GM18907 (cell line): Measurements from ENCODE around the gene MEN1.
A peak's percentile ranks its signal among the peaks of the same experiment; 100 is the strongest.

Source experiments
- ATAC-seq: cut with Tn5 transposase; IDR thresholded peaks from one replicate; pipeline ENCODE4 v1.9.1; 2021; ENCODE audit warnings: mild to moderate bottlenecking, moderate library complexity; ENCODE audit not compliant: unreplicated experiment

MEN1 gene

DNA sequence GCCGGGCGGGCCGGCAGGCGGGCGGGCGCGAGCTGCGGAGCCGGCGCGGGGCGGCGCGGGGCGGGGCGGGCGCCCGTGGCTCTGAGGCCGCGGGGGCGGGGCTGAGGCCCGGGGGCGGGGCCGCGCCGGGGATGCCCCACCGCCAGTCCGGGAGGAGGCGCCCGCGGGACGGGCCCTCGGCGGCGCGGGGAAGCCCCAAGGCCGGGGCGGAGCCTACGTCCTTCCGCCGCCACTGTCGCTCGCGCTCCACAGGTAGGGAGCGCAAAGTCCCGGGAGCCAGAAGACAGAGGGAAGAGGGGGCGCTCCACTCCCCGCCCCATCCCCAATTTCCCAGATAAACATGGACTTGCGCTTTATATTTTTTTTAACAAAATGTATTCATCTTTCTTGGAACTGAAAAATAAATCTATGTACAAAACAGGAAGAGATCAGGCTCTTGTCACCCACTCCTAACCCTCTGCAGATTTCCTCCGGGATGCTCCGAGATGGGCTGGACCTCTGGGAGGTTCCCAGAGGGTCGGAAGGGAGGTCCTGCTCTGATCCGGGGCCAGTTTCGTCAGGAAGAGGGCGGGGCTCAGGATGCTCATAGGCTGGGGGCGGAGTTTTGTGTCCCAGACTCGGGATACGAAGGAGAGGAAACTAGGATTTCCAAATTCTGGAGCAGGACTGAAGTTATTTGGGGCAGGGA is 7.0 kb downstream of the MEN1 start, which contains the start of gene MAP4K2:
Gene MAP4K2, minus strand, starts transcription at position 57 of the 688 bp plus-strand sequence. CDS start 65 bp downstream, outside the sequence.
- ATAC-seq, result peak; percentile 53

DNA sequence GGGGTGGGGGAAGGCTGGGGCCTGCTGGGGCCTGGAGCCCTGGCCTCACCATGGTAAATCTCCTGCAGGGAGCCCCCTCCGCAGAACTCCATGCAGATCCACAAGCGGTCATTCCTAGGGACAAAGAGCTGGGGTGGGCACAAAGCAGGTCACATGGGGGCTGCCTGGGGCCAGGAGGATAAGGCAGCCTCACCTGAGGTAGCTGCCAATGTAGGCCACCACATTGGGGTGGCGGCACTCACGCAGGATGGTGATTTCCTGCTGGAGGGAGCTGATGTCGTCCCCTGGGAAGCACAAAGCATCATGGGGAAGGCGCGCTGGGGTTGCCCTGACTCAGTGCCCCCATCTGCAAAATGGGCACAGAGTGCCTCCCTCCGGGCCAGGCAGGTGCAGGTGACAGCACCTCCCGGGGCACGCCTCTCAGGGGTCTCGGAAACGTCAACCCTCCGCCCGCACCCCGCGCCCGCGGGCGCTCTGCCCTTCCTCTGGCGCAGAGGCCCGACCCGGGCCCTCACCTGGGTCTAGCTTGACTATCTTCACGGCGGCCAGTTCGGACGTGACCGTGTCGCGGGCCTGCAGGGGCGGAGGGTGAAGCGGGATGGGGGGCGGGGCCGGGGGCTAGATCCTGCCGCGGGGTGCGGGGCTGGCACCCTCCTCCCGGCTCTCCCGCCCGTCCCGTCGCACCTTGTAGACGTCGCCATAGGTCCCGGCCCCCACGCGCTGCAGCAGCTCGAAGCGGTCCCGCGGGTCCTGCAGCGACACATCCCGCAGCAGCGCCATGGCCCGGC is 7.8 kb downstream of the MEN1 start:
- ATAC-seq, result peak; percentile 18

DNA sequence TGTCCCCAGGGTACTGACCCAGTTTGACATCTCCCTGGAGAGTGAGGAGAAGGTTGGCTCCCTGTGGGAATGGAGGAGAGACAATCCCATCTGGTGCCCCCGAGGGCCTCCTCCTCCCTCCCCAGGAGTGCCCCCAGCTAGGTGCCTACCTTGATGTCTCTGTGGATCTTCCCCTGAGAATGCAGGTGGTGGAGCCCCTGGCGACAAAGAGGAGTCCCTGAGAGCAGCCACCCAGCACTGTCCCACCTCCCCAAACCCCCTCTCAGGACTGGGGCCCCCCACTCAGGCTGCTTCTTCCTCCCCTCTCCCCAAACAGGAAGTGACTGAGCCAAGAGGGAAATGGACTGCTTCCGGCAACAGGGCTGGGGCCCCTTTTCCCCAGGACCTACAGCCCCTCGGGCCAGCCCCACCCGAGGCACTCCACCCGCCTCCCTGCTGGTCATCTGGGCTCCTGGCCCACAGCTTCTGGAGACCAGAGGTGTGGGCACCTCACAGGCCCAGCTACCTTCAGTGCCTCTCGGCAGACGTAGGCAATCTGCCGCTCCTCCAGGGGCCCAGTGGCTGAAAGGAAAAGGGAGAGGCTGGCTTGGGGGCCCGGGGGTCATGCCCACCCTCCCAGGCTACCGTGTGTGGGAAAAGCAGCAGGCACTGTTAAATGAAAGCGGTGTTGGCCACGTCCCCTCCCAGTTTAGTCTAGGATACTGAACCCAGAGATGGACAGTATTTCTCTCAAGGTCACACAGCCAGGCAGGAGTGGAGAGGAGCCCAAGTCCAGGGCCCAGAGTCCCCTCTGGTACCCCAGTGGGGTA is 8.6 kb downstream of the MEN1 start:
- no peak for ATAC-seq

DNA sequence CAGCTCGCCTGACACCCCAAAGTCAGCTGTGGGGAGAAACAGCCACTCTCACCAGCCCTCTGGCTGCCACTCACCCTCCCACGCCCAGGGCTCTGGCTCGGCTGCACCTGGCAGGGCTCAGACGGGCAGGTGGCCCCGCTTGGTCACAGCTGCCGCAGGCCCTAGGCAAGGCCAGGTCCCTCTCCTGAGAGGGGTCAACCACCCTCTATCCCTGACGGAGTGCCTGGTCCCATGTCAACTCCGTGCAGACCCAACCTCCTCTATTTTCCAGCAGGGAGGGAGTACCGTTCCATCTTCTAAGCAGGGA is 9.2 kb downstream of the MEN1 start:
- ATAC-seq, result no peak

DNA sequence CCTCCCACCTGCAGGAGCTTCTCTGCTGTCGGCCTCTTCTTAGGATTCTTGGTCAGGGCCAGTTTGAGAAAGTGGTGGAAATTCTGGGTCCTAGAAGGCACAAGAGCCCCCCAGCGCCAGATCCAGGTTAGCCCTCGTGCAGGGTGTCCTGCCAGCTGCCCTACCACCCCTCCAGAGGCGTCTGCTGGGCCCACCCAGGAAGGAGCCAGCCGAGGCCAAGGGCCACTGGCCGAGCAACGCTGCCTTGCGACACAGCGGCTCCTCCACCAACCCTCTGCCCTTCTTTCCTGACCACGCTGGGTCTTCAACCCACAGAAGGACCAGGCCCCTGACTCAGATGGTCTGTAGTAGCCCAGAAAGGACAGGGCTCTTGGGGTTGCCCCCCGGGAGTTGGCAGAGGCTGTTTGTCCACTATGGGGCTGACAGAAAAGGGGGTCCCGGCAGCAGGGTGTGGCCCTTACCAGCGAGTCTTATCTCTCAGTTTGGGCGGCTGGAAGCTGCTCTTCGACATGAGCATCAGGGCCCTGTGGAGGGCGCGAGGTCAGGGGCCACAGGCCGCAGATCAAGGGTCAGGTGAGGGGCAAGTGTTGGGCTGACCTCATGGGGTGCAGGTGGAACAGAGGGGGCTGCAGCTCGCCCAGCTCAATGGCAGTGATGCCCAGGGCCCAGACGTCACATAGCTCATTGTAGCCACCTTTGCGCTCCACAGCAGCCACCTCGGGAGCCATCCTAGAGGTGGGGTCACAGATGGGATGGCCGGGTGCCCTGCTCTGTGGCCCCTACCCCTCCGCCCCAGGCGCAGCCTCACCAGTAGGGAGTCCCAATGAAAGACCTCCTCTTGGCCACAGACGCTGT is 9.8 kb downstream of the MEN1 start:
- ATAC-seq, result no peak

DNA sequence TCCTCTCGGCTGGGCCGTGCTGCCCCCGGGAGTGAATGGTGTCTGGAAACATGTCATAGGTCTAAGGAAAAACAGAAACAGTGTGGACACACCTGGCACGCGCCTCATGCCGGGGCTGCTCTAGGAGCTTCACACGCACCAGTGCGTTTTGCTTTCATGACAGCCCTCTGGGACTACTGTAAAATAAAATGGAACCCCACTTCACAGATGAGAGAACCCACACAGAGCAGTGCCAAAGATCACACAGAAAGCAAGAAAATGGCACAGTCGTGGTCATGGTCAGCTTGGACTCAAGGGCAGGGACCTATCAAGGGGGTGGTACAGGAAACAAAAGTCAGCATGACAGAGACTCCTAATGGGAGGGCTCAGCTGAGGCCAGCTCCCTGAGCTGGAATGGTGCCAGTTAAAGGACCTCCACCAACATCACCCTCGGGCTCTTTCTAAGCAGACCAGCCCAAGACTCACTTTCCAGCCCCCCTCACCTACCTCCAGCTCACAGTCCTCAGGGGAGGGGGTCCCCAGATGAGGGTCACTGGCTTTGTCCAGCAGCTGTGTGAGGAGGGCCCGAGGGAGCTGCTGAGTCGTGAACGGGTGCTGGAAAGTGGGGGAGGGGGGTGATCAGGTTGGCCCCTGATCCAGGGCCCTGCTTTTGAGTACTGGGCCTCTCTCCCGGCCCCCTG is 10.6 kb downstream of the MEN1 start:
- ATAC-seq, result no peak

DNA sequence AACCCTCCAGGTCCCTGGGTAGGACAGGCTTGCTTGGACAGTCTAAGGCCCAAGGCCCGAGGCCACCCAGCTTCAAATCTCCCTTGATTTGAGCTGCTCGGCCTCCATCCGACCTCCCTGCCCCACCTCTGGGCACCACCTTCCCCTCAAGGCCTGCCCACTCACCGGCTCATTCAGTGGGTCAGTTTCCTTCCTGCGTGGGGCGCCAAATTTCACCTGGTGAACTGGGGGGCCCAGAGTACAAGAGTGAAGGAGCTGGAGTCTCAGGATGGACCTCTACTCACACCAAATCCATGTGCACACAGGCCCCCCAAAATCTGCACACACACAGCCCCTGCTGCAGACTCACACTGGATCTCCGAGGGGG is 11.1 kb downstream of the MEN1 start:
- no peak for ATAC-seq

DNA sequence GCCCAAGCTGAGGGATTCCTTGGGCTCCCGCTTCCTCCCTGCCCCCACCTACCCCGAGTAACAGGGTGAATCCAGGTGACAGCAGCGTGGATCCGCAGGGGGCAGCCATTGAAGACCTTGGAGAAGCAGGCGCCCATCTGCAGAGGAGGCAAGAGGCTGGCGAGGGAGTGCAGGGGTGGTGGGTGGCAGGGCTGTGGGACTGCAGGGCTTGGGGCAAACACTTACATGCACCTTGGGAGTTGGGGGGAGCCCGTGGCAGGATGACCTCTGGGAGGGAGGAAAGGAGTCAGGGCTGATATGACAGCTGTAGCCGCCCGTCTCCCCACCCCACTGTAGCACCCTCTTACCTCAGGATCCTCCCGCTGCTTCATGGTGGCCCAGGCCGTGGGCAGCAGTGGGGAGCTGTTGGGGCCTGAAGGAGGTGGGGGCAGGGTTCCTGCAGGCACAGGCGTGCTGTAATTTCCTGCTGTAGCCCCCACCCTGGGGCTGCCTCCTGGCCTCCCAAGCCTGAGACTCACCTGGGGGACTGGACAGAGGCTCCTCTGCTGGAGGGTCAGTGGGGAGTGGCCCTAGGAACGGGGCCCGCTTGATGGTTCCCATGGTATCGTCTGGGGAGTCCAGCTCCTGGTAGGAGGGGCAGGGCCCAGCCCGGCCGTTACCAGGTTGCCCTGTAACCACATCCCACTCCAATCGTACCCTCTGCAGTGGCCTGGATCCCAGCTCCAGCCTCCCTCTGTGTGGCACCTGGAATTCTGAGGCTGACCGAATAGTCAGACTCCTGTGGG is 13.4 kb downstream of the MEN1 start:
- ATAC-seq, result no peak

DNA sequence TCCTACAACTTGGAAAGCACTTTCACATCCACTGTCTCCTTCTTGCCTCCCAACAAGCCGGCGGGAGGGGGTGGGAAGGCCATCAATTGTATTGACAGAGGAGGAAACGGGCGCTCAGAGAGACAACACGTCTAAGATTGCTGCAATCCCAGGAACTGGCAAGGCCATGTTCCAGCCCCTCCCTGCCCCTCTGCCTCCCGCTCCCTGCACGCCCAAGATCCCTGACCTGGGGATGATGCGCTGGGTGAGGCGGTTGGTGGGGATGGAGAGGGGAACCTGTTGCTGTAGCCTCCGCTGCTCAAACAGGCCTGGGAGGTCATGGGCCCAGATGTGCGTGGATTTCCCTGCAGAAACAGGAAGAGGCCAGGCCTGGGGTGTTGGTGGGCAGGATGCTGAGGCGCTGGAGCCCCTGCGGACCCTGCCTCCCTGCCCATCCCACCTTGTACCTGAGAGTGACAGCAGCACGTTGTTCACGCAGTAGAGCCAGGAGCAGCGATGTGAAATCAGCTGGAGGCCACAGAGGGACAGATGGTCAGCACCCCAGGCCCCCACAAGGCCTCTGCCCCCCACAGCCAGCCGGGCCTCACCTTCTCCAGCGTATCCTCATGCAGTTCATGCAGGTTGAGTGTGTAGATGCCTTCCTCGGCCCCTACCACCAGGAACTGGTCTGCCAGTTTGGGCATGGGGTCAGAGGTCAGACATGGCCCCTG is 14.1 kb downstream of the MEN1 start:
- ATAC-seq, result no peak

DNA sequence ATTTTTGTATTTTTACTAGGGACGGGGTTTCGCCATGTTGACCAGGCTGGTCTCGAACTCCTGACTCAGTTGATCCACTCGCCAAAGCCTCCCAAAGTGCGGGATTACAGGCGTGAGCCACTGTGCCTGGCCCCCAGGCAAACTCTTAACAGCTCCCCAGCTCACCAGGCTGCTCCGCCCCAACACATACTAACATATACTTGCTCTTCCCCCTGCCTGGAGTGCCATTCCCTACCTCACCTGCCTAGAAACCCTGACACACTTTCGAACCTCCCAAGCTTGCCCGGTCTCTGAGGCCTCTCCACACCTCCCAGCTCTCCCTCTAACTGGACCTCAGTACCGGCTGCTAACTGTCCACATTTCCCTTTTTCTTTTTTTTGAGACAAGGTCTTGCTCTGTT is 15.8 kb downstream of the MEN1 start:
- no peak for ATAC-seq

DNA sequence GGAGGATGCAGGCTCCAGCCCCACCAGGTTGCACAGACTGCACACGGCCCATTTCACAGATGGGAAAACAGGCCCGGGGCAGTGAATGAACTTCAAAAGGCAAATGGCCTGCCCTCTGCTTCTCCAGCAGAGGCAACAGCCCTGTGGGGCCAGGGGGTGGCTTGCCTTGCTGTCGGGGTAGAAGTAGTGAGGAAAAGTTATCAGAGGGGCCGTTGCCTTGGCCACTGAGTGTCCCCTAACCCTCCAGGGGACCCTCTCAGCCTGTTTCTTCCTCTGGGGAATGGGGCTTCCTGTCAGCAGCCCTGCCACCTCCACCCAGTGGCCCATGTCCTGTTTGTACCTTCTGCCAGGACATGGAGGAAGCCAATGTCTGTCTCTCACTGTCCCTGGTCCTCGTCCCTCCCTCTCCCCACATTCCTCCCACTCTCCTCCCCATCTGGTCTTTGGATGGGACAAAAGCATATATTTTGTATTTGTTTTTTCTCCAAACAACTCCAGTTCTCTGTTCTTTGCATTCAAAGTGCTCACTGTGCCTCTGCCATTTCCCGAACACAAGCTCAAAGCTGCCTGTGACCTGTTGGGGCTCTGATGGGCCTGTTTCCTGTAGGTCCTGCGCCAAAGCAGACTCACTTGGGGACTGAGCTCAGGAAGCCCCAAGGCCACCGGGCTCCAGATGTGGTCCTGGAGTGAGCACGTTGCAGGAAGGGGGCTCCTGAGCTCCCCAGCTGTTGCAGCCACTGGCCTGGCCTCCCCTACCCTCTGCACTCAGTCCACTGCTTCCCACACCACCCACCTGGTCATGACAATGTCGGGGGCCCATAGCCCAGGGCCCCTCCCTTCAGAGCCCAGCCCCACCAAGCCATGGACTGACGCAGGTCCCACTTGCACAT is 16.8 kb downstream of the MEN1 start:
- ATAC-seq, result no peak

DNA sequence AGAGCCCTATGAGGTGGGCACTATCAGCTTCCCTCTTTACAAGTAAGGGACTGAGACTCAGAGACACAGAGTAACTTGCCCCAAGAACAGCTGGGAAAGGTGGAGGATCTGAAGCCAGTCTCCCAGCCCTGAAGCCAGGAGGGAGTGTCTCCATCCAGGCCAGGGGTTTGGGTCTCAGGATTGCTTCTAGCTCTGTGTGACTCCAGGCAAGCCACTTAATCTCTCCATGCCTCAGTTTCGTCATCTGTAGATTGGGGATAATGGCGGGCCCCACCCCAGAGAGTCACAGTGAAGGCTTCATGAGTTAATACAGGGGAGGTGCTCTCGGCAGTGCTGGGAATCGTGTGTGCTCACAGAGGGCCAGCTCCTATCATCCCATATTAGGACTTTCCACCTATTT is 17.9 kb downstream of the MEN1 start:
- ATAC-seq, result no peak

DNA sequence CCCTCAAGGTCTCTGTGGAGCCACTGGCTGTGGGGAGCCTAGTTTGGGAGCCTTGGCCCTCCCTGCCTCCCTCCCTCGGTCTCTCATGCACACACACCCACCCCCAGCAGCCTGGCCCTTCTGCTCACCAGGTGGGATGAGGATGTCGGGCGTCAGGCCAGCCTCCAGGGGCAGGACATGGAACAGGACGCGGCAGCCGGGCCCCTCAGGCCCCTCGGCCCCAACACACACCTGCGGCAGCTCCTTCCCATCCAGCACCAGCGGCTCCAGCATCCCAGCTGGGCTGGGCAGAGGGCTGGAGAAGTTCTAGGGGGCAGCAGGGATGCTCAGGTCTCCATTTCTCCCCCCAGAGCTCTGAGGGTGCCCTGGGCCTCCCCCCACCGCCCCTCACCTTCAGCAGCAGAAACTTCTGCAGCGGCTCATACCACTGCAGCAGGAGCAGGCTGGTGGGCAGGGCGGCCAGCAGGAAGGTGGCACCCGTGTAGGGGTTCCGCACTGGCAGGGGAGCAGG is 18.5 kb downstream of the MEN1 start:
- no peak for ATAC-seq

DNA sequence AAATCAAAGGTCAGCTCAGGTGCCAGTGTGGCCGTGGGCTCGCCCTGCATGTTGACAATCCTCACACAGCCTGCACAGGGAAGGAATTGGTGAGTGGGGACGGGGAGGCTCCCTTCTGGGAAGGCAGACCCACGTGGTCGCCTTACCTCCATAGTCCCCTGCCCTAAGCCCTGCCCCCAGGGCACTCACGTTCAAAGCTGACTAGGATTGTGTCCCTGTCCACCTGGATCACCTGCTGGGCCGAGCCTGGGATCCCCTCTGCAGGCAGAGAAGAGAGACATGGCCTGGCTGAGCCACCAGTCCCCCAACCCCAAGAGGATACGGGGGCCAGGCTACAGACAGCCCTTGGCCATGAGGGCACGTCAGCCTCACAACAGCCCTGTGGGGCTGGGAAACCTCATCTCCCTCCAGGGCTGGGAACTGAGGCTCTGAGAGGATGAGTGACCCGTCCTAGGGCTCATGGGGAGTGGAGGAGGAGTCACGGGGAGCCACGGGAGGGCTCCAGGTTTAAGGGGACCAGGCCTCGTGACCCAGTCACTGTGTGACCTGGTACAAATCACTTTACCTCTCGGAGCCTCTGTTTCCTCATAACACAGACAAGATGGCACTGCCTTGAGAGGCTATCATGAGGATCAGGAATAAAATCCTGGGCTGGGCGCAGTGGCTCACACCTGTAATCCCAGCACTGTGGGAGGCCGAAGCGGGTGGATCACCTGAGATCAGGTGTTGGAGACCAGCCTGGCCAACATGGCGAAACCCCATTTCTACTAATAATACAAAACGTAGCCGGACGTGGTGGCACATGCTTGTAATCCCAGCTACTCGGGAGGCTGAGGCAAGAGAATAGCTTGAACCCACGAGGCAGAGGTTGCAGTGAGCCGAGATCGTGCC is 19.9 kb downstream of the MEN1 start:
- ATAC-seq, result no peak

DNA sequence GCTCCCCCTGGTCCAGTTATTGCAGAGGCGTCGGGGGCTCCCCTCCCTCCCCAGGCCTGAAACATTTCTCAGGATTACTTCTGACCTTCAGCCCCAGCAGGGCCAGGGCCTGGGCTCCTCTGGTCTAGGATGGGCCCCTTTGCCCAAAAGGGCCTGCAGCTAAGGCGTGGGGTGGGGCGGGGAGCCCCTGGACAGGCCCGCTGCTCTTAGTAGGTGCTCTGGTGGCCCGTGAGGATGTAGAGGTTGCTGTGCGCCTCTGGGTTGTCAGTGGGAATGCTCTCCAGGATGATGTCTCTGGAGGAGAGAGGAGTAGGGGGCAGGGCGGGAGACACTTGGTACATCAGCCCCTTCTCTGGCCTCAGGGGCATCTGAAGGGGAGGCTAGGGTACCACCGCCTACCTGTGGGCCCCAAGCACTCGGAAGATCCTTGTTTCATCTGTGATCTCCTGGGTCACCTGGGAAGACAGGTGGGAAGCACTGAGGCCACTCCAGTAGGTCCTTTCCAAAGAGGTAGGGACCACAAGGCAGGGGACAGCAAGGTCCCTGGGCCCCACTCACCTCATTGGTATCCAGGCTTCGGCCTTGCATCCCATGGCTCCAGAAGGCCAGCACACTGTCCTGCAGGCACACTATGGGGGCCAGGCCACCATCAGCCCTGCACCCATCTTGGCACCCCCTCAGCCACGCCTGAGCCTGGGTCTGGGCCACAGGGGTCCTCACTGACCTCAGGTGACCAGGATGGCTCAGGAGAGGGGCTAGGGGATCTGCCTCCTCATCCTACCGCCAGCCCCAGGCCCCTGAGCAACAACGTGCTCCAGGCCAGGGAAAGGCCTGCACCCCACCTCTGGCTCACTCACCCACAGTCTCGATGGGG is 20.8 kb downstream of the MEN1 start:
- no peak for ATAC-seq
